Stimulated activated CD4-positive, alpha-beta T cell treated with anti-CD3 and anti-CD28 coated beads, Interleukin-1b, Interleukin-23, amount 100 ng/mL, for 48 hours (primary cell): ENCODE data around the gene LRBA.

Source experiments
- DNase-seq: peaks from one replicate; pipeline ENCODE4 v3.0.0-alpha.2; 2020

The LRBA gene

DNA sequence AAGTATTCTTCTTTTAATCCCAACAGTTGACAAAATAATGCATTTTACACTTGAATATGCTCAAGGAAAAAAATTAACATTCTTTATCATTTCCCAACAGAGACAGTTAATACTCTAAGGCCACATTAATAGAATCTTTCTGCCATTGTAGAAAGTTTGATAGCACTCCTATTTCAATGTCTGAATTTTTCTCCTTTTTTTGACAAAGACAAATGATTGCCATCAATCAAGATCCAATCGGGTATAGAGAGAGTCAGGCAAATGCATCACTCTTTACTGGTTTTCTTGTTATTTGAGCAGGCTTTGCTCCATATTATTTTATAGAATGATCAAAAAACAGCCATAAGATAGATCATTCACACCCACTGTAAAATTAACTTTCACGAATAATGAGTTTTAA, 387.0 kb downstream of the LRBA start:
- DNase-seq = no peak

DNA sequence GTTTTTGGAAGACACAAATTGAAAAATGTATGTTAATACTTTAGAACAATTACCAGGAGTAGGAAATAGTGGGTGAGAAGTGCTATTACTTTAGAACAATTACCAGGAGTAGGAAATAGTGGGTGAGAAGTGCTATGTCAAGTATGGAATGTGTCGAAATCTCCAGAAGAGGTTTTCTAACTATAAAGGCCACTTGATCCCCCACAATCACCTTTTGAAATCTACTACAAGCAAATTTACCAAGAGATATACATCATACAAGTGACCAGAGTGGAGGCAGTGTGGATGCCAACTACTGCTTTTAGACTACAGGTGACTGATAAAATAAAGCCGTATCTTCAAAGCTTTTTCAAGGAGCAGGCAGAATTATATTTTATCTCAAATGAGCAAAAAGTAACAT, 390.1 kb downstream of the LRBA start:
- no peak for DNase-seq

DNA sequence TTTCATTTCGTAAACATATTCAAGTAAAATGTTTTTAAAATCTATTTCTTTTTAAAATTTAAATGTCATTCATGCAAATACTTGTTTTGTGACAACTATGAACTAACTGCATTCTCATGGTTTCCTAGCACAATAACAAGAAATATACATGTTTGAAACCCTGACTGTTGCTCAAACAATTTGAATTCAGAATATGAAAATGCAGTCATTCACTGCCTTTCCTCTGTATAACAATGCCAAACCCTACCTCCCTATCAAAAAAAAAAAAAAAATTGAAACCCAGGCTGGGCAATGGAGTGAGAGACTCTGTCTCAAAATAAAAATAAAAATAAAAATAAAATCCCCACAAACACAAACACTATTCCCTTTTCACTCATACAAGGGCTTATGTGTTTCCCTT, 391.0 kb downstream of the LRBA start:
- no peak for DNase-seq

DNA sequence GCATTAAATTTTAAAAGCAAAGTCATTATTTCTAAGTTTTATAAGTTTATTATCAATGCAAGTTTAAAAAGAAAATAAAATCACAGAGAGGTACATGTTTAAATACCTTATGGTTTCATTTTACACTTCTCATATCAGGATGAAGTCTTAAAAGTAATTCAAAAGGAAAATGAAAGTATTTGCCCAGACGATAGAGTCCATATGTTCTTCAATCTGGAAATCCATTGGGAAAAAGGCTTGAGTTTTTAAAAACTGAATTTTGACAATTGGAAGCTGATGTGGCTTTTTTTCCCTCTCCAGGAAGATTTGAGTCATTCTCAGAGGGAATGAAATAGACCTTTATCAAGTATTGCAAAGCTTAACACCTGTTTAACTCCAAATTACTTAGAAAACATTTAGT, 396.0 kb downstream of the LRBA start:
- DNase-seq = no peak

DNA sequence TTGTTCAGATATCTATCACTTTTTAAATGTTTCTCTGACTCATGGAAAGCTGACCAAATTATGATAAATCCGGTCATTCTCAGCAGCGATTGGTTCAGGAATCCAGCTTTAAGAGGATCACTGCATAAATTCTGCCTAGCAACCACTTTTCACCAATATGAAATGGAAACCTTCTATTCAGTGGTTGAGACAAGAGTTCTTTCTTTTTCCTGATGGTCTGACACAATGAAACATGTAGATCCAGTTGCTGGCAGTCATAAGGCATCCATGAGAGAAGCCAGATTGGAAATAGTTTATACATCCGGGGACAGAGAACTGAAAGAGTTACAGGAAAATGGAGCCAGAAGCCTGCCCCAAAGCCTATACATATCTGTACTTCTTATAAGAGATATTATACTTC, 406.0 kb downstream of the LRBA start:
- no peak for DNase-seq

DNA sequence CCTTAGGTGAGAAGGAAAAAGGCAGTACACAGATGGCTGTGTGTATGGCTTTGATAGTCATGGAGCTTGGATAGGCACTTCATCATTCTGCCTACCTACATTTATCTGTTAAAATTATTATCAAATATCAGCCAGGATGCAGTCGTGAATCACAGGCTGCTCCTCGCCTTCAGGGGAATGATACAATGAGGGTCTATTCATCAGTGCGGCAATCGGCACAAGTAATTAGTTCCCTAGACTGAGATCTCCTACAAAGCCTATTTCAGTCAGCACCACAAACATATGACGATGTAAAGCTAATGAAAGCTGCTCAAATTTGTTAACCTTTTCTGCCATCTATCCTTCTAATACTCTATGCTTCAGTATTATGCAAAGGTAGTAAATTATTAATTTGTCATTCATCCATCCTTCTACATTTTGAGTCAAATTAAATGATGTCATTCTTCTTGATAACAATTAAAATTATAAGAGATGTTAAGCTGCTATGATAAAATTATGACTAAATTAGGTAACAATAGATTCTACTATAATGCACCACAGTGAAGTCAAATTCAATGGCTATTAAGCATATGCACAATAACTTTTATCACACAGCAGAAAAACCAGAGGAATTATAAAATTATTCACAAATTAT, 414.2 kb downstream of the LRBA start:
- DNase-seq = no peak

DNA sequence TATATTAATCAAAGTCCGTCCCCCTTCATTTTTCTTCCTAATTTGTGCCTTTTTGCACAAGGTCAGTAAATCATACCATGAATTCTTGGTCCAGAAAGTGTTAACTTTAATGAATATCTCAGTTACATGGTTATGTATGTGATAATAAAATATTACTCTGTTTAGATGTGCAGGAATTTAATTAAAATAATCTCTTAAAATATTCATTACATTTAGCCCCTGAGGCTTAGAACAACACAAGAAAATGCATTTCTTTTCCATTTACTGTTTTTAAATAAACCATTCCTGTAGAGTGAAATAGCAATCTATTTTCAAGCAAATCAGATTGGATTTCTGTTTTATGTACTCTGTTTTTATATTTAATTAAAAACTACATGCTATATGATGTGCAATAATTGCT, 415.5 kb downstream of the LRBA start:
- DNase-seq = no peak

DNA sequence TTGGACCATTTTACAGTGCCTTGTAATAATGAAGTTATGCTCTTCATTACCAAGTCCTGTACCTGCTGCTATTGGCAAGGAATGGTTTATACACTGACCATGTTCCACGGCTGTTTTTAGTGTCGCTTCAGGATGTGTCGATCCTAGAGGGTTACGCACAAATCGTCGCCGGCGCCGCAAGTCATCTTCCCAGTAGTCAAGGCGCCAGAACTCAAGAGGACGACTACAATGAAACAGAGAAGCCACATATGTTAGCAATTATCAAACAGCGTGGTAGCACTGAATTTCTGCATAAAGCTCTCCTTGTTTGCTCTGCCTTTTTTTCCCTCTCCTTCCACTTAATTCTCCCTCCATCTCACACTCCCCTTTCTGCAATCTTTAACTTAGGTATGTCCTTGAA, 416.2 kb downstream of the LRBA start:
- DNase-seq = no peak

DNA sequence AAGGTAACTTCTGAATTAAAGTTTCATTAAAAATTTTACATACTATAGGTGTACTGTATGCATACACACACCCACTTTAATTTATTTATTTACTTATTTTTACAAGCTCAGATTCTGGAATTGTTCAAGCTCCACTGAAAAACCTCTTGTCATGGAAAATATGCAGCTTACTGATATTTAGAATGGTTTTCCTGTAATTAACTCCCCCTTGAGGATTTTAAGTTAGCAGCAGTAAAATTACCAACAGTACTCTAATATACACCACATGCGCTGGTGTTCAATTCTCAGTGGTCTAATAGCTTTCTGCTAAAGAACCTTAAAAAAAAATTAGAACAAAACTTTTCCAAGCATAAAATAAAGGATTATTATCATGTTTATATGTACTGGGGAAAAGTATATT, 421.1 kb downstream of the LRBA start:
- DNase-seq = no peak

DNA sequence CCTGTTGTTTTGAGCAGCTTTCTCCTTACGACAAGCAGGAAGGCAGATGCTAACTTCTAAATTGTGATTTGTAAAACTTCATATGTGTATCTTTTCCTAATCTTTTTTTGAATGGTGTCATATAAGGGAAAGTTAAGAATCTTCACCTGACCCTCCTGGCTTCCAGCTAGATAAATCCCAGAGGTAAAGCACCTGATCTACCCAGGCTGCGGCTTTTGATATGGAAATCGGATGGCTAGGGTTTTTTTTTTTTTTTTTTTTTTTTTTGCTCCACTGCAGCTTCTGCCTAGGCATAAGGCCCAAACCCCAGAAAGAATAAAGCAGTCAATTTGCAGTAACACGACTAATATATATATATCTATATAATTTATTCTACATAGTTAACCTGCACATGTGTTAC, 423.2 kb downstream of the LRBA start:
- no peak for DNase-seq

DNA sequence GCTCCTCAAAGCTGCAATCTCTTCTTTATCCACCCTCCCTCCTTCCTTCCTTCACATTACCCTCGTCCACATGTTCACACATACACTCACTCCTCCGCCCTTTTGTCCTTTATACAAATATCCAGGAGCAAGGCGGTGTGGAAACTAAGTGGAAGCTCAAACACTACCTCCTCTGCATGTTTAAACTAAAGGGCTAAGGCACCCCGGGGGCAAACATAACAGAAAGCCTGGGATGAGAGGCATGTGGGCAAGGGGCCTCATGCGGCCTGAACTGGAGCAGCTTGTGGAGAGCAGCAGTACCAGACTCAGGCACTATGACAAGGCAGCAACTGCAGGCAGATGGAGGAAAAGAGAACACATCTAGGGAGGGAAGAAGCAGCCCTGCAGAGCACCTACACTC, 423.7 kb downstream of the LRBA start:
- no peak for DNase-seq

DNA sequence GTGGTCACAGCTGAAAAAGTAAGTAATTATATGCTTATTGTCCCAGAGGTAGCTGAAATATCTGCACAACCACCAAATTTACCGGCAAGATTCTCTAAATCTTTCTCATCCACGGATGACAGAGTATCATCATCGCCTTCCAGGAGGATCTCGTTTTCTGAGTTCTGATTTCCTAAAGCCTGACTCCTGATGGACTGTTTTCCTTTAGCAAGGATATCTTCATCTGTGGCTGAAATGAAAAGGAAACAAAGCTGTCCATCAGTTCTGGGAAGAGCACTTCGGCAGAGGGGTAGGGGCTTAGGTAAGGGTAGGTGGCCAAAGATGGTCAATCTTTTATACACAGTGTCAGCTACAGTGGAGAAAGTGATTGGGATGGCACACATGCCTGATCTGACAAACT, 424.5 kb downstream of the LRBA start:
- DNase-seq = no peak

DNA sequence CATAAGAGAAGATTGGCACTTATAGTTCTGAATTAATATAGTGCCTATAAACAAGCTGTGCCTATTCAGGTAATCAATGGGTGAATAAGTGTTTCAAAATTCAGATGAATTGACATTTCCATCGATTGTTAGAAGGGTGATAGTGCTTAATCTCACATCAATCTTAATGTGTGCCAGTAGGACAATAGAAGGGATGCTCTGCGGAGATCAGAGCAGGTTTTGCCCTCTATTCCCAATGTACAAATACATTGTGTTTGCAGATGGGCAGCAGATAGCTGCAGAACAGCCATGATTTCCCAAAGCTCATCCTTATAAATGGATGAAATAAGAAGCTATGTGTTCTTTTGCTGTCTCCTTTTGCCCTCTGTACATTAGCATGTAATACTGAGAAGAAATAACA, 425.9 kb downstream of the LRBA start:
- DNase-seq = no peak

DNA sequence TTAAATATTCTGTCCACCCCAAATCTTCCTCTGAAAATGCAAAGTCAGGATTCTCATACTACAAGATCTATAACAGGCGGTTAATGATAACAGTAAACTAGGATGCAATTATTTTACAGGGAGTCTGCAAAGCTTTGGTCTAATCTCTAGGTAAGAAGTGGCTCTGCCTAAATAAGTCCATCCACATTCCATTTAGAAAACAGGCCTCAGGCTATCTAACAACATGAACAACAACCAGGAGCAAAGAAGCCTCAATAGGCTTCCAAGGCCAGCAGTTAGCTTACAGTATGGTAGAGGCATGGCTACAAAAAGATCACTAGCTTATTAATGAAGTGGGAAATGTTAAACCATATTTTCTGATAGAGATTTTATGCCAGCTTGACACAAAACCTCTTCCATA, 426.8 kb downstream of the LRBA start:
- no peak for DNase-seq

DNA sequence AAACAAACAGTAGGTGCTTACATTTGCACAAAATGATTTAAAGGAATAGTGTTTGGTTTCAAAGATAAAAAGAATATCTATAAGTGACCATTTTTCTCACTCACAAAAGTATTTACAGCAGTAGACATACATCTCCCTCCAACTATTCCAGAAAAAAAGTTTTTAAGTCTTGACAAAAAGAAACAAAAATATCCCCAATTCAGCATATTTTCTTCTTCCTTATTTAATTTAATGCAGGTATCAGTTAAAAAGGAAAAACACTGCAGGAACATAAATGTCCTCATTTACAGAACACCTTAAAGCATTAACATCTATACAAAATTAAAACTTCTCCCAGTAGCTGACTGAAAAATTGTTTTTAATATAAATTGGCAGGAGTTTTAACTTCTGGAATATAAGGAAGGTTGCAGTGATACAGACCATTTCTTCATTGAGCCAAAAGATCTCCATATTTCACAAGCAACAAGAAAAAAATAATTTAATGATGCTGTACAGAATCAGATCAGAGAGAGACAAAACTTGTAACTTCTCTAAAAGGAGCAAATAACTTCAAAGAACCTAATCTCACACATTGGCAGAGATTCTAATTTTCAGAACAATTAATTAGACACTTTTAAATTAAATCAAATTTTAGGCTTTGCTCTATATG, 428.8 kb downstream of the LRBA start:
- DNase-seq = no peak

DNA sequence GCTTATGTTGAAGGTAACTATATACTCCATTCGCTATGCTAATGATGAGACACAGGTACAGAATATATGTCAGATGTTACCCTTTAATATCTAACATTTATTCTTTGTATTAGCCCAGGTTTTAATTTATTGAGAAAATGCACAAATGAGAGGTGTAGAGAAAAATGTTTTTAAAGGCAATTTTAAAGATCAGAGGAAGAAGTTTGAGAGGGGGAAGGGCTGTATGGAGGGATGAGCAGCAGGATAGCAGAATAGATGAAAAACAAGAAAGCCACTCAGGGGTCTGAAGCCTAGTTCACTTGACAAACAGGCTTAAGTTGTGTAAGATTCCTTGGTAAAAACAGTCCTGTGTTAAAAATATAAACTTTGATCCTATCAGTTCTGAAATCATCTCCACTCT, 429.5 kb downstream of the LRBA start:
- no peak for DNase-seq

DNA sequence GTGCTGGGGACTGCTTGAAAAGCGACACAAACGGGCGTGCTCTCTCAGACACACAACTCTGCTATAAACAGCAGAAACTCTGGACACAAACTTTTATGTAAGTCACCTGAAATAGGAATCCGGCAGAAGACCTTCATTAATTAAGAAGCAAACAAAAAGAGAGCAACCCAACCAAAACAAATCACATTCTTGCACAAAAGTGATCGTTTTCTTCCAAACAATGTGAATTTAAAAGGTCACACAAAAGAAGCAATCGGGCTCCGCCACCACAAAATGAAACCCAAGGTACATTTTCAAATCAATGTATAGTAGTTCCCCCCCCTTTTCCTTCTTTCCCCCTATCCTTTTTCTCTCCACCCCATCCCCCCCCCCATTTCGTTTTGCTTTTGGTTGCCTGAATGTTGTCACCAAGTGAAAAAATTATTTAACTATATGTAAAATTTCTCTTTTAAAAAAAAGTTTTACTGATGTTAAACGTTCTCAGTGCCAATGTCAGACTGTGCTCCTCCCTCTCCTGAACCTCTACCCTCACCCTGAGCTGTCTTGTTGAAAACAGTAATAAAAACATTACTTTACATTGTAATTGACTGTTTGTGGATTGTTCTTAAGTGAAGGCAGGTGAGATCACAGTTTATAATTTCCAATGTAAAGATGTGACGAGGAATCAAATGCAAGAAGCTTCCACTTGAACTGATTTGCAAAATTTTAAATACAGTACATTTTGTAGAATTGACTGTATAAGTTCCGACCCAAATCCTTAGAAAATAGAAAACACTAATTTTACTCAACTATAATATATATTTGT, 430.8 kb downstream of the LRBA start:
- no peak for DNase-seq

DNA sequence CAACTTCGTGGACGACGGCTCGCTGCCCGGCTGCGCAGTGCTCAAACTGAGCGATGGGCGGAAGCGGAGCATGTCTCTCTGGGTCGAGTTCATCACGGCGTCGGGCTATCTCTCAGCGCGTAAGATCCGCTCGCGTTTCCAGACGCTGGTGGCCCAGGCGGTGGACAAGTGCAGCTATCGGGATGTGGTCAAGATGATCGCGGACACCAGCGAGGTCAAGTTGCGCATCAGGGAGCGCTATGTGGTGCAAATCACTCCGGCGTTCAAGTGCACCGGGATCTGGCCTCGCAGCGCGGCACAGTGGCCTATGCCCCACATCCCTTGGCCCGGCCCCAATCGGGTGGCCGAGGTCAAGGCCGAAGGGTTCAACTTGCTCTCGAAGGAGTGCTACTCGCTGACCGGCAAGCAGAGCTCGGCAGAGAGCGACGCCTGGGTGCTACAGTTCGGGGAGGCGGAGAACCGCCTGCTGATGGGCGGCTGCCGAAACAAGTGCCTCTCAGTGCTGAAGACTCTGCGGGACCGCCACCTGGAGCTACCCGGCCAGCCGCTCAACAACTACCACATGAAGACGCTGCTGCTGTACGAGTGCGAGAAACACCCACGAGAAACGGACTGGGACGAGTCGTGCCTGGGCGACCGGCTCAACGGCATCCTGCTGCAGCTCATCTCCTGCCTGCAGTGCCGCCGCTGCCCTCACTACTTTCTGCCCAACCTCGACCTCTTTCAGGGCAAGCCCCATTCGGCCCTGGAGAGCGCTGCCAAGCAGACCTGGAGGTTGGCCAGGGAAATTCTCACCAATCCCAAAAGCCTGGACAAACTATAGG, 431.6 kb downstream of the LRBA start:
- DNase-seq = no peak

DNA sequence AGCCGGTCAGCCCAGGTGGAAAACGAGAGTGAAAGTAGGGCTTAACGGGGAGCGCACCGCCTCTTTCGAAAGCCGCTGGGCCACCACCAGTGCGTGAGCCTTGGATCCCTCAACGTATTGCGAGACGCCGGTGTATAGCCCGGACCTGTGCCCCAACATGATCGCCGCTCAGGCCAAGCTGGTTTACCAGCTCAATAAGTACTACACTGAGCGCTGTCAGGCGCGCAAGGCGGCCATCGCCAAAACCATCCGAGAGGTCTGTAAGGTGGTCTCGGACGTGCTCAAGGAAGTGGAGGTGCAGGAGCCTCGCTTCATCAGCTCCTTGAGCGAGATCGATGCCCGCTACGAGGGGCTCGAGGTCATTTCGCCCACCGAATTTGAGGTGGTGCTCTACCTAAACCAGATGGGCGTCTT, 432.2 kb downstream of the LRBA start:
- no peak for DNase-seq

DNA sequence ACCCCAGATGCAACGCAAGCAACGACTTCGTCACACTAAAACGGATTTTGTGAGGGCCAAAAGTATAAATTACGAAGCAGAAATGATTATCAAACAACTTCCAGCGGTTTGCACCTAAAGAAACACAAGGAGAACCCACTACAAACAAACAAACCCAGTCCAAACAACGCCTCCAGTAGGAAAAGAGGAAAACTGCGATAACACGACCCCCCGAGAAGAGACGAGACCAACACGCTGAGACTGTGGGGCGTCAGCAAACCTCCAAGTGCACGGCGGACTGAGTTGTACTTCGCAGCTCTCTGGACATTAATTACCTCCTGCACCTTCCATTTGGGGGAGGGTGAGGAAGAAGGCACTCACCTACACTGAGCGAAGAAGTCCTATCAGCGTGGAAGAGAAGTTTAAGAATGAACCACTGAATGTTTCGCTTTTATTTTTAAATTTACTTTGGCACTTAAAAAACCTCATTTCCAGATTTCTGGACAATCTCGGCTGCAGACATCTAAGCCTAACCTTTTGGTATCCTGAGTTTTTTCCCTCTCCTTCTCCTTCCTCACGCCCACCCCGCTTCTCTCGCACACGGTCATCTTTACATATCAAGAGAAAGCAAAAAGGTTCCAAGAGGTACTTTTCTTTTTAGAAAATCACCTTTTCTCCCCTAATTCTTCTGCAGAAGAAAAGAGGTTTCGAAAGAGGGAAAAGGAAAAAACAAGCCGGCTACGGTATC, 432.8 kb downstream of the LRBA start, which contains the start of gene MAB21L2:
Gene MAB21L2, plus strand, starts transcription at position 6 of the 727 bp plus-strand sequence. CDS start 879 bp downstream, outside the sequence.
- DNase-seq = no peak

DNA sequence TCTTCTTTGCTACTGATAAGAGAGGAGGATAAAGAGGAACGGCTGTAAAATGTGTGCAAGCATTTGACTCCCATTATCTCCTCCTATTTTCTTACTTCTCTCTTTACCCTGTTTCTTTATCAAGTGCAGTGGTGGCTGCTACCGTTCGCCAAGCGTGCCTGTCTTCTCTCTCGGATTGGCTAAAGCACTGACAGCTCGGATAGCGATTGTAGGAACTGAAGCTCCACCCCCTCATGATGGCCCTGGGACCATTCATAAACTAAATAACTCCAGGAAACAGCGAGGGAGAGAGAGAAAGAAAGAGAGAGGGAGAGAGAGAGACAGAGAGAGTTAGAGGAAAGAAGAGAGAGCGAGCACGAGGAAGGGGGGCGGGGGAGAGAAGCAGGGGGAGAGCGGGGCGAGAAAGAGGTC, 433.4 kb downstream of the LRBA start:
- DNase-seq = no peak

DNA sequence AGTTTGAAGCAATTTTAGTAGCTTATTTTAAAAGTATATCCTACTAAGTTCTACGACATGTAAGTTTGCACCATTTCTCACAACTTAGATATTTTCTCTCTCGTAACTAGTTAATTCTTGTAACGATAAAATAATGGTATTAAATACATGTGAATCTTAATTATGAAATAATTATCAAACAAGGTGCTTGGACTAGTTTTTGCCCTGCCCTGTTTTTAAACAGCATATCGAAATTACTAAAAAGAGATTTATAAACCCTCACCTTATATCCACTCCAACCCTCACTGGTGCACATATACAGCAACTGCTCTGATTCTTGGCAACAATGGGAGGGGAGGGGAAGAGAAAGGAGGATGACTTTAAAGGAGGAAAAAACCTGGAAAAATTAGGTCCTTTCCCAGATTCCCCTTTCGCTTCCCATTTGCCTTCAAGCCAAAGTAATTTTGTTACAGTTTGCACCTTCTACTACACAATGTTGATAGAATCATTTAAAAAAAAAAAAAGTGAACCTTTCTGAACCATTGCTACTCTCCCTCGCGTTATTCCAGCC, 434.0 kb downstream of the LRBA start:
- DNase-seq = no peak
